Measurements from ENCODE around the gene C10orf62. TPM values are rescaled to one million over a fixed set of nuclear protein-coding genes. Genes with fewer than 3 reads are reported as not detected.

C10orf62 gene
- polyA plus RNA-seq, 1 donor from 2014 or later, result not detected

DNA sequence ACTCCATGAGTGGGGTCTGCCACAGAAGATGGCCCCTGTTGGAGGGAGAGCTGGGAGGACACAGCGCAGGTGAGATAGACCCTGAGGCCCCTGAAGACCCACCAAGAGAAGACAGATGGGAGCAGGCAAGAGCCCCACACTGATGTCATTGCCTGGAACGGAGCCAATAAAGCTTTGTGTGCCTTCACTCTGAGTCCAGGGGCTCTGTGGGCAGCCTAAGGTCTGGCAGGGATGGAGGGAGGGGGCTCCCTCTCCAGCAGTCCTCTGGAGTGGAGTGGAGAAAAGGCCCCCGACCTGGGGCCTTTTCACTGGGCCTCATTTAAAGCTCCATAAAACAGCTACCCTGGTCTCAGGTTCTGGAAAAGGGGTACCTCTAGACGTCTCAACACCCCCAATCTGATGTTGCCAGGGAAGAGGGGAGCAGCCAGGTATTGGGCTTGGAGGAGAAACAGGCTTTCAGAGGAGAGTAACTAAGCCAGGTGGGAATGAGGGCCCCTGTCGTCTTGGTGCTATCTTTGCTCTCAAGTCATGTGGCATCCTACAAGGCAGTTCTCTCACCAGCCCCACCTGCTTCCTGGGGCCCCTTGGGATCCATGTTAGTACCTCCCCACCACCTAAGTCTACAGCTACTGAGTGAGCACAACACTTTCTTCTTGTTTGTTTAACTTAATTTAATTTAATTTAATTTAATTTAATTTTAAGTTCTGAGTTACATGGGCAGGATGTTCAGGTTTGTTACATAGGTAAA lies 1.4 kb downstream of the C10orf62 start:
- Mint-ChIP-seq H3K27me3 (peaks cover 2% of the 10 kb centered on the region), H3K27ac (no peak overlapping the region), H3K4me3 (no peak overlapping the region), H3K36me3 (no peaks in the 10 kb centered on the region), H3K4me1 (no peaks in the 10 kb centered on the region), H3K9me3 (no peaks in the 10 kb centered on the region)

DNA sequence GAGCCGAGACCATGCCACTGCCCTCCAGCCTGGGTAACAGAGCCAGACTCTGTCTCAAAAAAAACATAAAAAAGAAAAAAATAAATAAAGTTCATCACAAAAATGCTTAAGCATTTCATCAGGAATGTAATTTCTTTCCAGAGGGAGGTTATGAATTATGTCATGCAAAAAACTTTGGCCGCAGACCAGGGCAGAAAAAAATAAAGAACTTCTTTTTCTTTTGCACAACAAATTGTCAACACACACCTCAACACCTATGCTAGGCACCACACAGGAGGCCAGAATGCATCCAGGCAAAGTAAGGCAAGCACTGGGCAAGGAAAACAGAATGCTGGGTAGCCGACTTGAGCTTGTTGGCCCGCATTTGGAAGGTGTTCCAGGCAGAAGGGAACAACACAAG lies 3.9 kb downstream of the C10orf62 start:
- Mint-ChIP-seq H3K27ac (no peak overlapping the region), H3K4me3 (no peak overlapping the region), H3K9me3 (no peaks in the 10 kb centered on the region), H3K27me3 (peaks cover 2% of the 10 kb centered on the region), H3K36me3 (no peaks in the 10 kb centered on the region), H3K4me1 (no peaks in the 10 kb centered on the region)

DNA sequence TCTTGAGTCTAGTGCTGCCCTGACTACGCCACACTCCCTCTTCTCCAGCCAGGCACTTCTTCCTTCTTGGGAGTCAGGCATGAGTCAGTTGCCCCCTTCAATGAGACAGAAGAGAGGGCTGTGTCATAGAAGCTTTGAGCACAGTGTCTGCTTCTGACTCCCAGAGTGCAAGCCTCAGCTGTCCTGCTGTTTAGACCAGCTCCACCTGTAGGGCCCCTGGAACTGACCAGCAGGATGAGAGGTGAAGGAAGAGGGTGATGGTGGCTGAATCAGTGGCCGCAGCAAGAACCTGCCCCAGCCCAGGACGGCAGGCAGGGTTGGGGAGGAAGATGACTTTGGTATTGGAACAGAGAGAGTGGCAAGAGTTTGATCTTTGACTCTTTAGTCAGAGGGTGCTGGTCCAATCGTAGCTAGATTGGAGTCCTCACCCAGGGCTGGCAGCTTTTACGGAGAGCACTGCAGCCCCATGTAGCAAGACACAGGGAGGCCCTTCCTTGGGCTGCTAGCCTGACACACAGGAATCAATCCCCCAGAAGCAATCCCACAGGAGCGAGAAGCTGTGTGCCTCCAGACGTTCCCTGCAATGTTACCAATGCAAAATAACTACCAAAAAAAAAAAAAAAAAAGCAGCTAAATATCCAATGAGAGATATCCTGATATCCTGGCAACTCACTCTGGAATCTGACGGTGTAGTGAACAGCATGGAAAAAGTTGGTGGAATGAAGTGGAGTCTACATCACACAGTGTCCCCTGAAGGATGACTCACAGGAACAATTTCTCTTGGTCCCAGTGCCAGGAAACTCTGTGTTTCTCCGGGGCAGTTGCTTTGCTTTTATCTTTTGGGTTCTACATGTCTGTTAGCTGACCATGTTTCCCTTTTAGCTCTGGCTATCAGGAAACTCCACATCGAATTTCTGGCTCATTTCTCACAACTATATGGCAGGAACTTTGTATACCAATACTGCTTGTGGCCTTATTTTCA lies 6.9 kb downstream of the C10orf62 start:
- Mint-ChIP-seq H3K4me3 (no peak overlapping the region), H3K36me3 (no peaks in the 10 kb centered on the region), H3K9me3 (no peaks in the 10 kb centered on the region), H3K4me1 (no peaks in the 10 kb centered on the region), H3K27ac (no peak overlapping the region), H3K27me3 (peaks cover 2% of the 10 kb centered on the region)

DNA sequence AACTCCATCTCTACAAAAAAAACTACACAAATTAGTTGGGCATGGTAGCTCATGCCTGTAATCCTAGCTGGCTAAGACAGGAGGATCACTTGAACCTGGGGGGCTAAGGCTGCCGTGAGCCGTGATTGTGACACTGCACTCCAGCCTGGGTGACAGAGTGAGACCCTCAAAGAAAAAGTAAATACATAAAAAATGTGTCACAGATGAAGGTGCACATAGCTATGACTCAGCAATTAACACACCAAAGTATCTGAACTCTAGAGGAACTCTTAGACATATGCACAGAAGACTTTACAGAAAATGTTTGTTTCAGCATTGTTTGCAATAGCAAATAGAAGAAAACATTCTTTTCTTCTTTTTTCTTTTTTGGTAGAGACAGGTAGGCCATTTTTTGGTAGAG lies 8.3 kb downstream of the C10orf62 start:
- Mint-ChIP-seq H3K4me1 (no peaks in the 10 kb centered on the region), H3K9me3 (no peaks in the 10 kb centered on the region), H3K4me3 (no peak overlapping the region), H3K27ac (no peak overlapping the region), H3K27me3 (no peaks in the 10 kb centered on the region), H3K36me3 (no peaks in the 10 kb centered on the region)

DNA sequence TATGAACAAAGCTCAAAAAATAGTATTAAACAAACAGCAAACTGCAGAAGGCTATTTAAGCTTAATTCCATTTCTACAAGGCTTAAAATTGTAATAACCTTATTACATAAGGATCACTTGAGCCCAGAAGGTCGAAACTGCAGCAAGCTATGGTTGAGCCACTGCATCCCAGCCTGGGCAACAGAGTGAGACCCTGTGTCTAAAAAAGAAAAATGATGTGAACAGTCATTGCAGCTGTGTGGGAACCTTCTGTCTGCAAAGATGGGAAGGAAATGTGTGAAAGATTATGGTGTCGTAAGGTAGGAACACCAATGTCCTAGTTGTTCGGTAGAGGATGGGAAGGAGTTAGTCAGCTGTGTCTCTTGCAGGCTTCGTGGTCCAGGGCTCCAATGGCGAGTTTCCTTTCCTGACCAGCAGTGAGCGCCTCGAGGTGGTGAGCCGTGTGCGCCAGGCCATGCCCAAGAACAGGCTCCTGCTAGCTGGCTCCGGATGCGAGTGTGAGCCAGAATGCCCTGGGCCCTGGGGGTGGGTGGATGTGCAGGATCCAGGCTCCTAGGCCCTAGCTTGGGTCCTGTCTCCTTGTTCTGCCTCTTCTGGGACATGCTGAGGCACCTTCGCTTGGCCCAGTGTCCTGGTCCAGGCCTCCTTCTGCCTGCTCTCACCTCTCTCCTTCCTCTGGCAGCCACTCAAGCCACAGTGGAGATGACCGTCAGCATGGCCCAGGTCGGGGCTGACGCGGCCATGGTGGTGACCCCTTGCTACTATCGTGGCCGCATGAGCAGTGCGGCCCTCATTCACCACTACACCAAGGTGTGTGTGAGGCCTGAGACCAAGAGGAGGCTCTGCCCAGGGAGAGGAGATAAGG lies 9.1 kb downstream of the C10orf62 start:
- Mint-ChIP-seq H3K4me1 (no peaks in the 10 kb centered on the region), H3K27ac (peak overlapping the region in 1 of 3 donors; percentile 18), H3K27me3 (no peaks in the 10 kb centered on the region), H3K36me3 (no peaks in the 10 kb centered on the region), H3K9me3 (no peaks in the 10 kb centered on the region), H3K4me3 (no peak overlapping the region)

DNA sequence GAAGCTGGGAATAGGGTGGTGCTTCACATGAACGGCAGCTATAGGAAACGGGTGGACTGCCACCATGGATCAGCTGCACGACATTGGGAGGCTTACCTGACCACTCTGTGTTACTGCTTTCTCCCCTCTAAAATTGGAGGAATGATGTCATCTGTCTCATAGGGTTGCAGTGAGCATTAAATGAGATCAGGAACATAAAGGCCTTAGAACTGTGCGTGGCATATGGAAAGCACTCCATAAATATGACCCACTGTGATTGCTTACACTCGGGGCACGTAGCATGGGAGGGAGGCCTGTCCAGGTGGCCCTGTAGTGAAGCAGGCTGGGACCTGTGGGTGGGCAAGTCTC lies 9.7 kb downstream of the C10orf62 start:
- Mint-ChIP-seq H3K9me3 (no peaks in the 10 kb centered on the region), H3K4me3 (no peak overlapping the region), H3K36me3 (no peaks in the 10 kb centered on the region), H3K4me1 (no peaks in the 10 kb centered on the region), H3K27ac (peak overlapping the region in 1 of 3 donors; percentile 18), H3K27me3 (no peaks in the 10 kb centered on the region)

DNA sequence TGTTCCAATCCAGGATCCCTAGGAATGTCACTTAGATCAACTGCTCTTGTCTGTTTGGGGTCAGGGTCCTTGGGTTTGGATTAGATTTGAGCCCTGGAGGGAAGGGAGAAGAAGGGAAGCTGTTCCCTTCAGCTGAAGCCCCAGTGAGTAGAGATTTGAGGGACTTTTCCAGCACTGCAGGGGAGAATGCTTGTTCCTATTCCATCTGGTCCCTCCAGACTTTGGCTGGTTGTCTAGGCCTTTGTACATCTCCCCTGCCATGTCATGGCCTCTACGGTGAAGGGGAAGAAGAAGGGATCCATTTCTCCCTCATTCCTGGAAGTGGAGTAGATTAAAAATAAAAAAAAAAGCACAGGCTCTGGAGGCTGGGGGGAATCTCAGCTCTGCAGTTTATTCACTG lies 11.1 kb downstream of the C10orf62 start:
- H3K4me1 Mint-ChIP-seq, result no peaks in the 10 kb centered on the region
- peaks cover under 1% of the 10 kb centered on the region for H3K36me3 Mint-ChIP-seq
- H3K4me3 Mint-ChIP-seq, result no peak overlapping the region
- peak overlapping the region in 1 of 3 donors; percentile 13 for H3K27ac Mint-ChIP-seq
- peaks cover 2% of the 10 kb centered on the region for H3K27me3 Mint-ChIP-seq
- no peaks in the 10 kb centered on the region for H3K9me3 Mint-ChIP-seq

DNA sequence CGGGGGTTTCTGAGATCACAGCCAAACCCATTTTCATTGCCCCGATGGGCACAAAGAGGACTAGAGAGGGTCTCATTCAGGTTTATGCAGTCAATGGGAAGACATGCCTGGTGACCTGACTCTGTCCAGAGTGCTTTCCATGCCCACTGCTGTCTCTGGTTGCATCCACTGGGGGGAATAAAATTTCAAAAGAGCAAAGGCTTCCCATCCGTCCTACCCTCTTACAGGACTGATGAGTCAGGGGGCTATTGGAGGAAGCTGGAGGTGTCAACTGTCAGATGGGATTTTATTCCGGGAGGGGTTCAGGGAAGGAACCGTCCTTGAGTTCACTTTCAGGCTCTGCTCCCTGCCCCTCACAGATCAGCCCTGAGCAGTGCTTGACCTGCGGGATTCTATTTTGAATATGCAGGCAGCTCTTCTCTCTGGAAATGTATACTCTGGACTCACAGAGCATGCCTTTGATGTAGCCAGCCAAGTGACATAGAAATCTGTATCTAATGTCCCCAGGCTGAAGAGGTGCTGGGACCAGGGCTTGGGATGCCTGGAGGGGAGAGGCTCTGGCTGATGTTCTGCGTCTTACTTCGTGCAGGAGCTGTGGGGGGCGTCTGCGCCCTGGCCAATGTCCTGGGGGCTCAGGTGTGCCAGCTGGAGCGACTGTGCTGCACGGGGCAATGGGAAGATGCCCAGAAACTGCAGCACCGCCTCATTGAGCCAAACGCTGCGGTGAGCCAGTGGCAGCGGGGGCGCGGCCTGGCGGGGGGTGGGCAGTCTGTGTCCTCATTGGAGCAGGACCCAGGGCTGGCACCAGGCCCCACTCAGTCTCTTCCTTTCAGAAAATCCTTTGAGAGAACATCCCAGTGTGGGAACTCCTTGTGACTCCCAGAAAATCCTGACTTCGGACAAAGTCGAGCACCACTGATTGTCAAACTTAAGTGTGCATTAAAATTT lies 12.0 kb downstream of the C10orf62 start:
- Mint-ChIP-seq H3K36me3 (peaks cover 2% of the 10 kb centered on the region), H3K4me1 (no peaks in the 10 kb centered on the region), H3K27ac (no peak overlapping the region), H3K27me3 (peaks cover 4% of the 10 kb centered on the region), H3K9me3 (no peaks in the 10 kb centered on the region), H3K4me3 (no peak overlapping the region)

DNA sequence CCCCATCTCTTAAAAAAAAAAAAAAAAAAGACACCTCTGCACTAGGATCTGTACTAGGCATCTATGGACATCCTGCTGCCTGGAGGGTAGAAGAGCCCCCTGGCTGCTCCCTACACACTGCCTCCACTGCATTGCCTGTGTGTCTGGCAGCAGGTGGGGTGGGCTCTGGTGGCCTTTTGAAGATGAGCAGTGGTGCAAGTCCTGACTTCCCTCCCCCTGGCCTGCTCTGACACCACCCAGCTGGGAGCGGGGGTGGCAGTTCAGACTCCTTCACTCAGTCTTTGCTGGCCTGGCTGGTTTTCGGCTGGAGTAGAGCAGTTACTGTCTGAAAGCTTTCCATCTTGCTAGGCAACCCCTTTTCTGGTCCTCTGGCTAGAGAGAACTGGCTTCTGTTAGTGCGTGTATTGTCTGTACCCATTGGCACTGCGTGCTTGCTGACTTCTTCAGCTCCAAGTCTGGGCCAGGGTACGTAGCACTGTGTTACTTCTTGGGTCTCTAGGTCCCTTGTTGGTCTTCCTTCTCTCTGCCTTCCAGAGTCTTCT lies 17.6 kb downstream of the C10orf62 start:
- no peak overlapping the region for H3K27ac Mint-ChIP-seq

DNA sequence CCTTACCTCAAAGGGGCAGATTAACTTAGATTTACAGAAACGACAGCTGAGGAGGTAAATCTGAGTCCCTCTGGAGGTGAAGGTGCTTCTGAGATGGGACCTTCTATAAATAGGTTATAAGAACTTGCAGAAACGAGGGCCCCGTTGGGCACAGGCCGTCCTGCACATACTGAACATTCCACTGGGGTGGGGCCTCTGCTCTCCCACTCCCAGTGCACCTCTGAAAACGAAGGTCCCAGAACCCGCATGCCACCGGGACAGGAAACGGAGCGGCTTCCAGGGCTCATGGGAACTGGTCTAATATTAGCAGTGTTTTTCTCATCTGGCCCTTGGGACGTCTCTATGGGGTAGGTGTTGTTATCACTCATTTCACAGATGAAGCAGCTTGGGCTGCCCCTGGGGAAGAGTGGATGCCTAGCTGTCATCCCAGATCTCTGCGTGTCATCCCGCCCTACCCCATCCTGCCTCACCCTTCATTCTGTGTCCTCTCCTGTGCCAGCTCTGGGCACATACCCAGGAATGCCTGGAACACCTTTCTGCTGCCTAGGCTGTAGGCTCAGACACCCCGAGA lies 19.6 kb downstream of the C10orf62 start:
- H3K36me3 Mint-ChIP-seq, result peaks cover 7% of the 10 kb centered on the region
- no peak overlapping the region for H3K4me3 Mint-ChIP-seq
- no peaks in the 10 kb centered on the region for H3K9me3 Mint-ChIP-seq
- peak overlapping the region in 1 of 3 donors; percentile 89 for H3K27ac Mint-ChIP-seq
- H3K4me1 Mint-ChIP-seq, result no peaks in the 10 kb centered on the region
- peaks cover 4% of the 10 kb centered on the region for H3K27me3 Mint-ChIP-seq

More for the DNA sequence above, 17.6 kb downstream of the C10orf62 start:
- Mint-ChIP-seq H3K27me3 (peaks cover 4% of the 10 kb centered on the region), H3K36me3 (peaks cover 5% of the 10 kb centered on the region), H3K9me3 (no peaks in the 10 kb centered on the region), H3K4me3 (no peak overlapping the region), H3K4me1 (no peaks in the 10 kb centered on the region)

DNA sequence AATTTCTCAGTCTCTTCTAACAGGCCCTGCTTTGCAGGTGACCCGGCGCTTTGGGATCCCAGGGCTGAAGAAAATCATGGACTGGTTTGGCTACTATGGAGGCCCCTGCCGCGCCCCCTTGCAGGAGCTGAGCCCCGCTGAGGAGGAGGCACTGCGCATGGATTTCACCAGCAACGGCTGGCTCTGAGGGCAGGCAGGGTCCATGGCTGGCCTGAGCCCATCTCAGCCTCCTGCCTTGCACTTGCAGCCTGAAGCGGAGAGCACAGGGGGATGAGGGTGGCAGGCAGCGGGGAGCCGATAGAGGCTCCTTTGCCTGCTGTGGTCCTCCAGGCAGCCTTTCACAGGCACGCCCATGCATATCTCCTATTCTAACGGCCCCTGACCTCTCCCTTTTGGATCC lies 22.0 kb downstream of the C10orf62 start:
- Mint-ChIP-seq H3K4me1 (no peaks in the 10 kb centered on the region), H3K27ac (no peak overlapping the region), H3K9me3 (no peaks in the 10 kb centered on the region), H3K27me3 (no peaks in the 10 kb centered on the region), H3K4me3 (no peak overlapping the region), H3K36me3 (peaks cover 5% of the 10 kb centered on the region)

DNA sequence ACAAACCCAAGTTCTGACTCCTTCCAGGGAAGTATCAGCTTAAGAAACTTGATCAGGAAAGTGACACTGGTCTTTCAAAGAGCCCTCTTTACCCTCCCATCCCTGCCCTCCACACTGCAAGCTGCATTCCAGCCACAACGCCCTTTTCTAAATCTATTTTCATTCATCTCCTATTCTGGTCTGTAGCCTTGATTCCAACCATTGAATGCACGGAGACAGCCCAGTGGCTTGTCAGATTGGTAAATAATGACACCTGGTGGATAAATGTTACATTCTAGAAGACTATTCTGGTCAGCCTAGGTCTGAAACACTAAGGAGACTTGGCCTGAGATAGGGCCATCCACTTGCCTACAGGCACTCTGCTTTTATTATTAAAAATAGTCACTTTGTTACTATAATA lies 22.9 kb downstream of the C10orf62 start:
- no peaks in the 10 kb centered on the region for H3K4me1 Mint-ChIP-seq
- peaks cover 5% of the 10 kb centered on the region for H3K36me3 Mint-ChIP-seq
- H3K4me3 Mint-ChIP-seq, result no peak overlapping the region
- H3K27ac Mint-ChIP-seq, result no peak overlapping the region
- H3K27me3 Mint-ChIP-seq, result no peaks in the 10 kb centered on the region
- H3K9me3 Mint-ChIP-seq, result no peaks in the 10 kb centered on the region

DNA sequence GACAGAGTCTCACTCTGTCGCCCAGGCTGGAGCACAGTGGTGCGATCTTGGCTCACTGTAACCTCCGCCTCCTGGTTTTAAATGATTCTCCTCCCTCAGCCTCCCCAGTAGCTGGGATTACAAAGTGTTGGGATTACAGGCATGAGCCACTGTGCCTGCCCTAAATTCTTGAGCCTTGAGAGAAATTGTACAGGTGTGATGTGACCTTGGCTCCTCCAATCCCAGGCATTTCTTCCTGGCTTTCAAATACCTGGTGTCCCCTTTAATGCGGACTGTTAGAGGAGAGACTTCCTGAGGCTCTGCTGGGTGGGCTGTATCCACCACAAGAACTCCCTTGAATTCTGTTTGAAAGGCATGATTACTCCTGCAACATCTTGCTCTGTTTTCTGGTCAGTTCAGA lies 28.8 kb downstream of the C10orf62 start:
- H3K36me3 Mint-ChIP-seq, result peaks cover 5% of the 10 kb centered on the region
- H3K27ac Mint-ChIP-seq, result no peak overlapping the region
- no peaks in the 10 kb centered on the region for H3K9me3 Mint-ChIP-seq
- H3K27me3 Mint-ChIP-seq, result no peaks in the 10 kb centered on the region
- H3K4me3 Mint-ChIP-seq, result no peak overlapping the region
- H3K4me1 Mint-ChIP-seq, result no peaks in the 10 kb centered on the region
